ENCODE measurements around the gene ITIH6. TPM values are rescaled to one million over a fixed set of nuclear protein-coding genes. Genes with fewer than 3 reads are reported as not detected.
"Not testable (repeated sequence)": the region's sequence is repeated elsewhere in the genome, so short reads cannot be mapped to it uniquely, and the experiment has no call there.

The ITIH6 gene
- total RNA-seq, 1 experiment from 2014 or later = not detected

GRCh38 chrX:54842607-54843006 lies 44.6 kb upstream of the ITIH6 start:
- no peak overlapping the region for H2AFZ ChIP-seq (ENCODE audit: low read length)
- no peak for ATAC-seq
- H3K79me2 ChIP-seq (ENCODE audit: low read length) = no peaks in the 10 kb centered on the region
- H3K9me2 ChIP-seq (replicated peaks; ENCODE audit: low read length) = no peaks in the 10 kb centered on the region
- no peaks in the 10 kb centered on the region for H3K36me3 ChIP-seq (ENCODE audit: low read depth, low read length)
- CTCF ChIA-PET = no interaction called here
- no peak overlapping the region for H3K9ac ChIP-seq (ENCODE audit: low read length)
- H3F3A ChIP-seq (ENCODE audit: low read length, unreplicated experiment) = no peaks in the 10 kb centered on the region
- POLR2A ChIA-PET (ENCODE audit: unreplicated experiment) = no interaction called here
- H3K9me3 ChIP-seq (ENCODE audit: low read length) = no peaks in the 10 kb centered on the region
- H3K27ac ChIP-seq (ENCODE audit: low read length) = no peak overlapping the region
- intact Hi-C loops (cut with micrococcal nuclease) = no loop called here
- no TSS peak for BruUV-seq (replicated peaks)
- H3K27me3 ChIP-seq (ENCODE audit: low read length) = peaks cover 11% of the 10 kb centered on the region; the same call in 1 of the 2 replicates
- no peak overlapping the region for H3K4me2 ChIP-seq (ENCODE audit: low read length)
- no peak for DNase-seq
- no peak for TF ChIP-seq EZH2 (IDR thresholded peaks at IDR 0.05; ENCODE audit: low read length, unreplicated experiment)
- no peak for TF ChIP-seq EZH2phosphoT487 (IDR thresholded peaks at IDR 0.05; ENCODE audit: borderline replicate concordance, low read length)
- no peak for TF ChIP-seq CTCF (conservative IDR thresholded peaks at IDR 0.05; ENCODE audit: low read depth, low read length)
- no peak overlapping the region for H3K4me3 ChIP-seq (ENCODE audit: low read length)
- H4K20me1 ChIP-seq (ENCODE audit: low read length) = no peaks in the 10 kb centered on the region
- no peaks in the 10 kb centered on the region for H3K4me1 ChIP-seq (ENCODE audit: insufficient read depth, low read length)

GRCh38 chrX:54841184-54841874 lies 43.3 kb upstream of the ITIH6 start:
- intact Hi-C loops (cut with micrococcal nuclease); POLR2A ChIA-PET (ENCODE audit: unreplicated experiment); H2AFZ ChIP-seq (ENCODE audit: low read length); H3K9ac ChIP-seq (ENCODE audit: low read length); H3K4me3 ChIP-seq (ENCODE audit: low read length); BruUV-seq (replicated peaks); H3K79me2 ChIP-seq (ENCODE audit: low read length); DNase-seq; H4K20me1 ChIP-seq (ENCODE audit: low read length); H3K36me3 ChIP-seq (ENCODE audit: low read depth, low read length); H3K27ac ChIP-seq (ENCODE audit: low read length); H3K9me3 ChIP-seq (ENCODE audit: low read length); H3F3A ChIP-seq (ENCODE audit: low read length, unreplicated experiment); ATAC-seq; H3K4me1 ChIP-seq (ENCODE audit: insufficient read depth, low read length); CTCF ChIA-PET; H3K9me2 ChIP-seq (replicated peaks; ENCODE audit: low read length); H3K4me2 ChIP-seq (ENCODE audit: low read length): not testable (repeated sequence)
- peaks cover 11% of the 10 kb centered on the region; the same call in 1 of the 2 replicates for H3K27me3 ChIP-seq (ENCODE audit: low read length)

GRCh38 chrX:54838583-54838982 lies 40.5 kb upstream of the ITIH6 start:
- no peak overlapping the region for H3K9ac ChIP-seq (ENCODE audit: low read length)
- H3K9me2 ChIP-seq (replicated peaks; ENCODE audit: low read length) = no peaks in the 10 kb centered on the region
- DNase-seq (no peak), ATAC-seq (no peak)
- no peak overlapping the region for H2AFZ ChIP-seq (ENCODE audit: low read length)
- no peaks in the 10 kb centered on the region for H3K4me1 ChIP-seq (ENCODE audit: insufficient read depth, low read length)
- H3K4me2 ChIP-seq (ENCODE audit: low read length) = no peak overlapping the region
- H3K36me3 ChIP-seq (ENCODE audit: low read depth, low read length) = no peaks in the 10 kb centered on the region
- H4K20me1 ChIP-seq (ENCODE audit: low read length) = no peaks in the 10 kb centered on the region
- CTCF ChIA-PET = no interaction called here
- H3K4me3 ChIP-seq (ENCODE audit: low read length) = no peak overlapping the region
- H3K27ac ChIP-seq (ENCODE audit: low read length) = no peak overlapping the region
- no TSS peak for BruUV-seq (replicated peaks)
- H3K9me3 ChIP-seq (ENCODE audit: low read length) = no peaks in the 10 kb centered on the region
- TF ChIP-seq CTCF (conservative IDR thresholded peaks at IDR 0.05; ENCODE audit: low read depth, low read length) = no peak
- TF ChIP-seq EZH2 (IDR thresholded peaks at IDR 0.05; ENCODE audit: low read length, unreplicated experiment) = no peak
- no peak for TF ChIP-seq EZH2phosphoT487 (IDR thresholded peaks at IDR 0.05; ENCODE audit: borderline replicate concordance, low read length)
- POLR2A ChIA-PET (ENCODE audit: unreplicated experiment) = no interaction called here
- H3F3A ChIP-seq (ENCODE audit: low read length, unreplicated experiment) = no peaks in the 10 kb centered on the region
- H3K79me2 ChIP-seq (ENCODE audit: low read length) = no peaks in the 10 kb centered on the region
- no peaks in the 10 kb centered on the region; the same call in 1 of the 2 replicates for H3K27me3 ChIP-seq (ENCODE audit: low read length)
- intact Hi-C loops (cut with micrococcal nuclease) = no loop called here
